Suprapubic skin (tissue), 4 donors: ENCODE measurements around the gene UCN3. TPM values are rescaled to one million over a fixed set of nuclear protein-coding genes. Genes with fewer than 3 reads are reported as not detected.
A peak's percentile ranks its signal among the peaks of the same experiment; 100 is the strongest.

Source experiments
- DNase-seq, 2 donors: peaks; one replicate each; pipeline ENCODE4 v3.0.0-alpha.2; 2019; ENCODE audit warnings: low spot score in 2 of 2
- H3K27ac ChIP-seq: fragments of 200-600 bp; sonication (generic); one replicate; pipeline ENCODE4 v1.5.1; 2019
- H3K27me3 ChIP-seq: fragments of 200-600 bp; sonication (generic); one replicate; pipeline ENCODE4 v1.5.1; 2019
- H3K36me3 ChIP-seq: fragments of 200-600 bp; sonication (generic); one replicate; pipeline ENCODE4 v1.5.1; 2019
- H3K4me1 ChIP-seq: fragments of 200-600 bp; sonication (generic); one replicate; pipeline ENCODE4 v1.5.1; 2019
- H3K4me3 ChIP-seq: fragments of 200-600 bp; sonication (generic); one replicate; pipeline ENCODE4 v1.5.1; 2019; ENCODE audit warnings: mild to moderate bottlenecking
- H3K9me3 ChIP-seq: fragments of 200-600 bp; sonication (generic); one replicate; pipeline ENCODE4 v1.5.1; 2019
- EP300 ChIP-seq: sonication (generic); formaldehyde crosslinking; IDR thresholded peaks from one replicate; pipeline ENCODE4 v1.6.1; 2017; ENCODE audit warnings: antibody characterized with exemption
- POLR2A ChIP-seq, 2 donors: fragments of 450-650 bp; IDR thresholded peaks; one replicate each; pipeline ENCODE4 v1.6.1; 2017; ENCODE audit warnings: antibody characterized with exemption in 2 of 2, mild to moderate bottlenecking in 2 of 2, moderate library complexity in 2 of 2
- POLR2AphosphoS5 ChIP-seq, 3 donors: sonication (generic); formaldehyde crosslinking; IDR thresholded peaks; one replicate each; pipeline ENCODE4 v1.6.1; 2017; ENCODE audit warnings: antibody characterized with exemption in 3 of 3
- WGBS: methylation state at CpG from one replicate; pipeline ENCODE4 v1.1.5; 2018; 5-methylcytosine and 5-hydroxymethylcytosine counted together
- total RNA-seq, 4 donors: library from RNA; depleted of rRNA; stranded (reverse); fragments of >200 nt; gene quantifications; one replicate each; pipeline ENCODE4 v1.1.0, GENCODE V29; 2016
- TF ChIP-seq, protein P1 (sequence below), 2 donors: fragments of 200-600 bp in 1 of 2; fragments of 450-650 bp in 1 of 2; sonication (generic) in 1 of 2; IDR thresholded peaks; one replicate each; pipeline ENCODE4 v1.5.1; 2016 to 2019; ENCODE audit warnings: antibody characterized with exemption in 2 of 2, mild to moderate bottlenecking in 1 of 2, moderate library complexity in 1 of 2

The UCN3 gene
- total RNA-seq, 4 donors from 2014 or later, result not detected

DNA sequence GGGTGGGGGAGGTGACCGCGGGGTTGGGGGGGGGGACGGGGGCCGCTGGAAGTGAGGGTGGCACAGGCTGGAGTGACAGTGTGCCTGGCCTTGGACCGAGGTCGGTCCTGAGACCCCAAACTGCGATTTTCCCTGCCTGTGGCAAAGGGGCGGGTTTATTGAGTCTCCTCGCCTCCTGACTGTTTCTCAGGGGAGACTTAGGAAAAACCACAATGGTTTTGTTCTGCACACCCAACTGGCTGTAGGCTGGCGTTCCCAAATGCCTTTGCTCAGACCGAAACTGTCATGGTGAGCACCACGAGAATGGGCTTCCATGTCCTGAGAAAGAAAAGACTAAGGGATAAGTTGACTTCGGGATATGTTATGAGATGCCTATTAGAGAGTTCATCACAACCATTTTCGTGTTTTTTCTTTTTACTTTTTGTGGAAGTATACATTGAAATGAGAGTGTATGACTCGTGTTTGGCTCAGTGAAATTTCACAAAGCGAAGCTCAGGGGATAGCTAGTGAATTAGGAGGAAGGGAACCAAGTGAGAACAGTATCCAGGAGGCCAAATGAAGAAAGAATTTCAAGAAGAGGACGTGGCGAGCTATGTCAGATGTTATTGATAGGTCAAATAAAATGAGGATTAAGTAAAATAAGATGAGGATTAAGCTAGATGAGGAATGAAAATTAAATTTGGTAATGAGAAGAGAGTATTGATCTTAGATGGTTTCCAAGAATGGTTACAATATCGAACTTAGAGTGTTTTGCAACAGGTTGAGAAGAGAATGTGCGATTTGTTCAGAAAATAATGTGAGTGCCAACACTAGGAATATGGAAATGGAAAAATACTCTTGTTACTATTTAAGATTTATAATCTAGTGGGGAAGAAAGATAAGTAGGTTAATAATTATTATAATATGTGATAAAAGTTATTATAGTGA lies 48.5 kb downstream of the UCN3 start:
- no peaks in the 10 kb centered on the region for H3K27me3 ChIP-seq
- no peaks in the 10 kb centered on the region for H3K9me3 ChIP-seq
- H3K4me1 ChIP-seq, result peaks cover 17% of the 10 kb centered on the region
- H3K4me3 ChIP-seq, result peak overlapping the region; percentile 78
- H3K27ac ChIP-seq, result peak overlapping the region; percentile 89
- DNase-seq, result no peak
- TF ChIP-seq EP300 (no peak), POLR2AphosphoS5 (IDR thresholded peaks at IDR 0.05) (no peak), POLR2A (IDR thresholded peaks at IDR 0.05) (no peak)
- TF ChIP-seq, protein P1, sequence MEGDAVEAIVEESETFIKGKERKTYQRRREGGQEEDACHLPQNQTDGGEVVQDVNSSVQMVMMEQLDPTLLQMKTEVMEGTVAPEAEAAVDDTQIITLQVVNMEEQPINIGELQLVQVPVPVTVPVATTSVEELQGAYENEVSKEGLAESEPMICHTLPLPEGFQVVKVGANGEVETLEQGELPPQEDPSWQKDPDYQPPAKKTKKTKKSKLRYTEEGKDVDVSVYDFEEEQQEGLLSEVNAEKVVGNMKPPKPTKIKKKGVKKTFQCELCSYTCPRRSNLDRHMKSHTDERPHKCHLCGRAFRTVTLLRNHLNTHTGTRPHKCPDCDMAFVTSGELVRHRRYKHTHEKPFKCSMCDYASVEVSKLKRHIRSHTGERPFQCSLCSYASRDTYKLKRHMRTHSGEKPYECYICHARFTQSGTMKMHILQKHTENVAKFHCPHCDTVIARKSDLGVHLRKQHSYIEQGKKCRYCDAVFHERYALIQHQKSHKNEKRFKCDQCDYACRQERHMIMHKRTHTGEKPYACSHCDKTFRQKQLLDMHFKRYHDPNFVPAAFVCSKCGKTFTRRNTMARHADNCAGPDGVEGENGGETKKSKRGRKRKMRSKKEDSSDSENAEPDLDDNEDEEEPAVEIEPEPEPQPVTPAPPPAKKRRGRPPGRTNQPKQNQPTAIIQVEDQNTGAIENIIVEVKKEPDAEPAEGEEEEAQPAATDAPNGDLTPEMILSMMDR (IDR thresholded peaks at IDR 0.05), result no peak
- H3K36me3 ChIP-seq, result no peaks in the 10 kb centered on the region
- WGBS, result 21% methylated on average over 16 of the region's 20 CpGs

DNA sequence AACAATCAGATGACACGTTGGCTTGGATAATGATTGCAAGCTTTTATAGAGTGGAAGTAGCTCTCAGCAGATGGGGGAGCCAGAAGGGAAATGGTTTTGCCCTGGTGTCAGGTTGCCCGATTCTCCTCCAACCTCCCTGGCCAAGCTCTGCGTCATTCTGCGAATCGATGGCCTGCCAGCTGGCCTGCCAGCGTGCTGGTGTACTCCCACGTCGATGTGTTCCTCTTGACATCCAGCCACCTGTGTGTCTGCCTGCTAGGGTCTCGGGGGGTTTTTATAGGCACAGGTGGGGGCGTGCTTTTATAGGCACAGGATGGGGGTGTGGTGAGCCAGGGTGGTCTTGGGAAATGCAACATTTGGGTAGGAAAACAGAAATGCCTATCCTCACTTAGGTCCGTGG lies 52.2 kb downstream of the UCN3 start:
- no peaks in the 10 kb centered on the region for H3K9me3 ChIP-seq
- TF ChIP-seq, protein P1 (IDR thresholded peaks at IDR 0.05), result no peak
- no peak for TF ChIP-seq POLR2AphosphoS5 (IDR thresholded peaks at IDR 0.05)
- TF ChIP-seq EP300, result no peak
- TF ChIP-seq POLR2A (IDR thresholded peaks at IDR 0.05), result no peak
- WGBS, result 86% methylated on average over 10 of the region's 11 CpGs

DNA sequence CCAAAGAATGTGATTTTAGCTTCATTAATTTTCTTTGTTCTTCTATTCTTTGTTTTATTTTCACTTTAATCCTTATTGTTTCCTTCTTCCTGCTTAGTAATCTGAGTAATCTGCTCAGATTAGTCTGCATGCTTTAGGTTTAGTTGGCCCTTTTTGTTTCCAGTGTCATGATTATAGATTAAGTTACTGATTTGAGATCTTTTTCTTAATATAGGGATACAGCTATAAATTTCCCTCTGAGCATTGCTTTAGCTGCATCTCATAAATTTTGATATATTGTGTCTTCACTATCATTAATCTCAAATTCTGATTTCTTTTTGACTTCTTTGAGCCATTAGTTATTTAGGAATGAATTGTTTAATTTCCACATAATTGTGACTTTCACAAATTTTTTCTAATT lies 53.8 kb downstream of the UCN3 start:
- no peak overlapping the region for H3K4me3 ChIP-seq

More for the DNA sequence above, 52.2 kb downstream of the UCN3 start:
- H3K4me3 ChIP-seq, result no peak overlapping the region
- no peaks in the 10 kb centered on the region for H3K27me3 ChIP-seq
- no peaks in the 10 kb centered on the region for H3K36me3 ChIP-seq
- no peak for DNase-seq
- no peak overlapping the region for H3K27ac ChIP-seq
- peaks cover 16% of the 10 kb centered on the region for H3K4me1 ChIP-seq

DNA sequence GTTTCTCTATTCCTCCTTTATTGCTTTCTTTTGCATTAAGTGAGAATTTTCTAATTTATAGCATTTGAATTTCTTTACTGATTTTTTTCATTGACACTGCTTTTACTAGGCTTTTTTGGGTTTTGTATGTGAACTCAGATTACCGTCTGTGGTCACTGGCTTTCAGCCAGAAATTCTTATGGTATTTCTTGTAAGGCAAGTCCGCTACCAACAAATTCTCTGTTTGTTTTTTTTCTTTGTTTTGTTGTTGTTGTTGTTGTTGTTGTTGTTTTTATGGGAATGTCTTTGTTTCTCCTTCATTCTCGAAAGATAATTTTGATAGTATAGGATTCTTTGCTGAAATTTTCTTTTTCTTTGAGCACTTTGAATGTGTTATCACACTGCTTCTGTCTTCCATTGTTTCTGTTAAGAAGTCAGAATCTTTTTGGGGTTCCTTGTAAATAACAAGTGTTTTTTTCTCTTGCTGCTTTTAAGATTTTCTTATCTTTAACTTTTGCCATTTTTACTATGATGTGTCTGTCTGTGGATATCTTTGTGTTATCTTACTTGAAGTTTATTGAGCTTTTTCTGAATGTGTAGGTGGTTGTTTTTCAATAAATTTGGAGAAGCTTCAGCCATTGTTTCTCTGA lies 54.8 kb downstream of the UCN3 start:
- Histone ChIP-seq H3K27ac (no peak overlapping the region), H3K27me3 (no peaks in the 10 kb centered on the region), H3K4me3 (no peak overlapping the region), H3K4me1 (peaks cover 2% of the 10 kb centered on the region), H3K36me3 (no peaks in the 10 kb centered on the region), H3K9me3 (no peaks in the 10 kb centered on the region)
- TF ChIP-seq EP300 (no peak), POLR2AphosphoS5 (IDR thresholded peaks at IDR 0.05) (no peak), POLR2A (IDR thresholded peaks at IDR 0.05) (no peak)
- TF ChIP-seq, protein P1 (IDR thresholded peaks at IDR 0.05), result no peak
- DNase-seq, result no peak
- WGBS, result 83% methylated on average over 3 of the region's 3 CpGs

More for the DNA sequence above, 53.8 kb downstream of the UCN3 start:
- Histone ChIP-seq H3K4me1 (peaks cover 5% of the 10 kb centered on the region), H3K36me3 (no peaks in the 10 kb centered on the region), H3K27me3 (no peaks in the 10 kb centered on the region), H3K27ac (no peak overlapping the region), H3K9me3 (no peaks in the 10 kb centered on the region)
- no peak for DNase-seq
- TF ChIP-seq, protein P1 (IDR thresholded peaks at IDR 0.05), result no peak
- no peak for TF ChIP-seq POLR2AphosphoS5 (IDR thresholded peaks at IDR 0.05)
- no peak for TF ChIP-seq EP300
- TF ChIP-seq POLR2A (IDR thresholded peaks at IDR 0.05), result no peak

DNA sequence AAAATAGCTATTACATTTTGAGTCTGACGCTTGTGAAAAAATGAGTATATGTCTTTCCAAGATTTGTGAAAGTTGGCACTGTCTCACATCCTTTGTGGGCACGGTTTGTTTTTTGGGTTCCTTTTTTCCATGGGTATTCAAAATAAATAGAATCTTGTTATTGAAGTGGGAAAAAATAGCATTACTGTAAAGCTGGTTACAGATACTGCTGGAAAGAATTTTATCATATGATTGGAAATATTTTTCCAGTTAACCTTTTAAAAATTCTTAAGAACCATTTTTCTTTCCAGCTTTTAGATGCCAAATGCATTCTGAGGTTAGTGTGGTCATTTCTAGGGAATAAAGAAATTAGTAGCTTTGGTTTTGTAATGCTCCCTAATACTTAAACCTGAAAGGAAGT lies 59.0 kb downstream of the UCN3 start:
- no peak for DNase-seq
- peaks cover 2% of the 10 kb centered on the region for H3K4me1 ChIP-seq
- TF ChIP-seq, protein P1 (IDR thresholded peaks at IDR 0.05), result no peak
- no peak for TF ChIP-seq POLR2A (IDR thresholded peaks at IDR 0.05)
- no peak for TF ChIP-seq EP300
- no peak for TF ChIP-seq POLR2AphosphoS5 (IDR thresholded peaks at IDR 0.05)
- H3K4me3 ChIP-seq, result no peak overlapping the region
- WGBS, result 36% methylated on average over 2 of the region's 2 CpGs
- no peaks in the 10 kb centered on the region for H3K36me3 ChIP-seq
- H3K27ac ChIP-seq, result no peak overlapping the region
- no peaks in the 10 kb centered on the region for H3K9me3 ChIP-seq
- no peaks in the 10 kb centered on the region for H3K27me3 ChIP-seq
